ENCODE results near the gene ACVRL1. TPM values are rescaled to one million over a fixed set of nuclear protein-coding genes. Genes with fewer than 3 reads are reported as not detected.

The ACVRL1 gene
- total RNA-seq, 1 donor from 2014 or later, result 223 TPM

DNA sequence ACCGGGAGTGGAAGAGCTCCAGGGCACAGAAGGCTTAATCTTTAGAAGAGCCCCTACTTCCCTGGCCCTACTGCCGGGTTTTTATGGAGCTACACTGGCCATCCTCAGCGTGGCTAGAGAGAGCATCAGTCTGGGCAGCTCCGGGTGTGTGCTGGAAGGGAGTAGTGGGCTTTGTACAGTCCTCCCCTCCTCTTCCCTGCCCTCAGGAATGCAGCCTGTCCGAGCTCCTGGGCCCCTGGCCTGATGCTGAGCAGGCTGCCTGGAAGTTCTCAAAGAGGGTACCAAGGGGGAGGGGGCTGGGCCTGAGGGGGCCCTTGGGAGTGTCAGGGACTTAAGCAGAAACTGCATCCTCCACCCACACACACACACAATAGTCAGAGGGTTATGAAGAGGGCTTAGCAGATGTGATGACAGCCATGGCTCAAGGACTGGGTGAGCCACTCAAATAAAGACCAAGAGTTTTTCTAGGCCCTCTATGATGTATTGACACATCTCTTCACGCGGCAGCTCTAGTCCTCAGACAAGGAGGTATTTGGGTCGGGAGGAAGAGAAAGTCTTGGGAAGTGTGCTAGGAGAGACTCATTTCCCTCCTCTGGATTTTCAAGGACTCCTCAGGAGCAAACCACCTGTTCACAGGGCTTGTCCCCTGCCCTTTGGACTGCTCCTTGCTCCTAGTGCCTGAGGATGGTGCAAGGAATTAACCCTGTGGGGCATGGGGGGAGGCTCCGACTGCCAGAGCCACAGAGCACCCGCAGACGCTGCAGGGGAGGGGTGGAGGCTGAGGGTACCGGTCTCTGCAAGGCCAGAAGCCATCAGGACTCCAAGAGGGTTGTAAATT is 42.3 kb upstream of the ACVRL1 start:
- peaks cover 45% of the 10 kb centered on the region for H3K27me3 ChIP-seq
- H3K27ac ChIP-seq, result no peak overlapping the region
- ATAC-seq (peak; percentile 14), DNase-seq (peak; percentile 61)
- H3K36me3 ChIP-seq, result no peaks in the 10 kb centered on the region
- intact Hi-C loops (cut with DNase I), result no loop called here
- TF ChIP-seq, protein P1, sequence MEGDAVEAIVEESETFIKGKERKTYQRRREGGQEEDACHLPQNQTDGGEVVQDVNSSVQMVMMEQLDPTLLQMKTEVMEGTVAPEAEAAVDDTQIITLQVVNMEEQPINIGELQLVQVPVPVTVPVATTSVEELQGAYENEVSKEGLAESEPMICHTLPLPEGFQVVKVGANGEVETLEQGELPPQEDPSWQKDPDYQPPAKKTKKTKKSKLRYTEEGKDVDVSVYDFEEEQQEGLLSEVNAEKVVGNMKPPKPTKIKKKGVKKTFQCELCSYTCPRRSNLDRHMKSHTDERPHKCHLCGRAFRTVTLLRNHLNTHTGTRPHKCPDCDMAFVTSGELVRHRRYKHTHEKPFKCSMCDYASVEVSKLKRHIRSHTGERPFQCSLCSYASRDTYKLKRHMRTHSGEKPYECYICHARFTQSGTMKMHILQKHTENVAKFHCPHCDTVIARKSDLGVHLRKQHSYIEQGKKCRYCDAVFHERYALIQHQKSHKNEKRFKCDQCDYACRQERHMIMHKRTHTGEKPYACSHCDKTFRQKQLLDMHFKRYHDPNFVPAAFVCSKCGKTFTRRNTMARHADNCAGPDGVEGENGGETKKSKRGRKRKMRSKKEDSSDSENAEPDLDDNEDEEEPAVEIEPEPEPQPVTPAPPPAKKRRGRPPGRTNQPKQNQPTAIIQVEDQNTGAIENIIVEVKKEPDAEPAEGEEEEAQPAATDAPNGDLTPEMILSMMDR (IDR thresholded peaks at IDR 0.05), result no peak
- no peak overlapping the region for H3K4me3 ChIP-seq
- H3K4me1 ChIP-seq, result peaks cover 29% of the 10 kb centered on the region
- H3K9me3 ChIP-seq, result no peaks in the 10 kb centered on the region

DNA sequence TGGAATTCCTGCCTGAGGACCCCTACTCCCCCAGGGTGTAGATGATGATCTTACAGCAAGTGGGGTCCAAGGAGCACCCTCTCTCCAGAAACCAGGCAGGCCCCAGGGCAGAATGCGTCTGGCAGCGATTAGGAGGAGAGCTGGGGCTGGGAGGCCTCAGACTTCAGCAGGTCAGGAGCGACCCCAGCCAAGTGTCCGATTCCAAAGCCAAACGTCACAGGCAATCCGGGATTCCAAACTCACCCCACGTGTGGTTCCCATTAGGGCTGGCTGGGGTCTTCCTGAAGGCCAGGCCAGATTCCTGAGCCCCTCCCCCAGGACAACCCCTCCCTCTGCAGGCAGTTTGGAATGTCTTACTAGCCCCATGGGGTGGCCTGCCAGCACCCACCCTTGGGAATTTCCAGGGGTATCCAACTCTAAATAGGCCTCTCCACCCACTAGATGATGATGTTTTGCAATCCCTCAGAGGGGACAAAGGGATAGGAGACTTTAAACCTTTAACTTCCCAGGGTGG is 41.5 kb upstream of the ACVRL1 start:
- TF ChIP-seq, protein P1 (IDR thresholded peaks at IDR 0.05), result no peak
- H3K36me3 ChIP-seq, result no peaks in the 10 kb centered on the region
- peaks cover 36% of the 10 kb centered on the region for H3K4me1 ChIP-seq
- H3K4me3 ChIP-seq, result no peak overlapping the region
- no peaks in the 10 kb centered on the region for H3K9me3 ChIP-seq
- DNase-seq (peak; percentile 50), ATAC-seq (no peak)
- no peak overlapping the region for H3K27ac ChIP-seq
- intact Hi-C loops (cut with DNase I), result no loop called here
- peaks cover 52% of the 10 kb centered on the region for H3K27me3 ChIP-seq

DNA sequence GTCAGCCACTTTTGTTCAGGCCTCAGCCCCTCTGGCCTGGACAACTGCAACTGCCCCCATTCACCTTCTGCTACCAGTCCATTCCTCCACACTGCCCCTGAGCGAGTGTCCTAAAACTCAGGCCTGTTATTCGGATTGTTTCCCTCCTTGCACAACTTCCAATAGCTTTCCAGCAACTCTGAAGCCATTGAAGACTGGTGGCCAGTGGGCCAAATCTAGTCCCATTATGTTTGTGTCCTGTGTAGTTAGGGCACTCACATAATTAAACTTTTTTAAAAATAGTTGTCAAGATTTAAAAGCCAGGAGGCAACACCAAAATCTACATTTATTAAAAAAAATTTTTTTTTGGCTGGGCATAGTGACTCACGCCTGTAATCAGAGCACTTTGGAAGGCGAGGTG is 41.0 kb upstream of the ACVRL1 start:
- Histone ChIP-seq H3K4me1 (peaks cover 36% of the 10 kb centered on the region), H3K36me3 (no peaks in the 10 kb centered on the region), H3K27me3 (peaks cover 53% of the 10 kb centered on the region), H3K4me3 (no peak overlapping the region), H3K9me3 (no peaks in the 10 kb centered on the region), H3K27ac (no peak overlapping the region)
- TF ChIP-seq, protein P1 (IDR thresholded peaks at IDR 0.05), result no peak
- intact Hi-C loops (cut with DNase I), result no loop called here
- DNase-seq (no peak), ATAC-seq (no peak)

DNA sequence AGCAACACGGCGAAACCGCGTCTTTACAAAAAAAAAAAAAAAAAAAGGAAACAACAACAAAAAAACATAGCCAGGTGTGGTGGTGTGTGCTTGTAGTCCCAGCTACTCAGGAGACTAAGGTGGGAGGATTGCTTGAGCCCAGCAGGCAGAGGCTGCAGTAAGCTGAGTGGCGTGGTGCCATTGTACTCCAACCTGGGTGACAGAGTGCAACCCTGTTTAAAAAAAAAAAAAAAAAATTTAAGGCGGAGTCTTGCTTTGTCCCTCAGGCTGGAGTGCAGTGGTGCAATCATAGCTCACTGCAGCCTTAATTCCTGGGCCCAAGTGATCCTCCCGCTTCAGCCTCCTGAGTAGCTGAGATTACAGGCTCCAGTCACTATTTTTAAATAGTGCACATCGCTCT is 40.5 kb upstream of the ACVRL1 start:
- Histone ChIP-seq H3K27me3 (peaks cover 55% of the 10 kb centered on the region), H3K4me1 (peaks cover 36% of the 10 kb centered on the region), H3K4me3 (no peak overlapping the region), H3K9me3 (no peaks in the 10 kb centered on the region), H3K27ac (no peak overlapping the region), H3K36me3 (no peaks in the 10 kb centered on the region)
- DNase-seq (peak; percentile 9), ATAC-seq (no peak)
- intact Hi-C loops (cut with DNase I), result no loop called here
- TF ChIP-seq, protein P1 (IDR thresholded peaks at IDR 0.05), result no peak

DNA sequence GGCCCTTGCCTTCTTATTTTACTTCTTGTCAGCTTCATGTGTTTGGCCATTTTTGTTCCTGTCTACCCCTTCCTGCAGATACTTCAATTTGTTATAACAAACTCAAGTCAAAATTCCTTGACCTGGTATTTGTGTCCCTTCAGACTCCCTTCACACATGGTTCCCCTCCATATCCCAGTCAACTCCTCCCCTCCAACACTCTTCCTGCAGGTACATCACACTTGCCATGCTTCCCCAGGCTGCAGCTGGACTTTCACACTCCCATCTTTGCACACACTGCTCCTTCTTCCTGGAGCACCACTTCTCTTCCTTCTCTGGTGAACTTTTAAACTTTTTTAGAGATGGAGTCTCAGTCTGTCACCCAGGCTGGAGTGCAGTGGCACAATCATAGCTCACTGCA is 39.9 kb upstream of the ACVRL1 start:
- intact Hi-C loops (cut with DNase I), result no loop called here
- Histone ChIP-seq H3K36me3 (no peaks in the 10 kb centered on the region), H3K9me3 (no peaks in the 10 kb centered on the region), H3K4me1 (peaks cover 36% of the 10 kb centered on the region), H3K4me3 (no peak overlapping the region), H3K27ac (no peak overlapping the region), H3K27me3 (peaks cover 53% of the 10 kb centered on the region)
- ATAC-seq (no peak), DNase-seq (no peak)
- TF ChIP-seq, protein P1 (IDR thresholded peaks at IDR 0.05), result no peak

All from upper lobe of right lung (tissue), 1 donor.